NCI-H128 (cell line): Measurements from ENCODE around the gene SLC36A2.
"Not testable (repeated sequence)": the region's sequence is repeated elsewhere in the genome, so short reads cannot be mapped to it uniquely, and the experiment has no call there.

Source experiments
- DNase-seq: peaks from one replicate; lab custom pipeline; 2025; ENCODE audit not compliant: unreplicated experiment; lab: John Stamatoyannopoulos, UW

SLC36A2 gene

DNA sequence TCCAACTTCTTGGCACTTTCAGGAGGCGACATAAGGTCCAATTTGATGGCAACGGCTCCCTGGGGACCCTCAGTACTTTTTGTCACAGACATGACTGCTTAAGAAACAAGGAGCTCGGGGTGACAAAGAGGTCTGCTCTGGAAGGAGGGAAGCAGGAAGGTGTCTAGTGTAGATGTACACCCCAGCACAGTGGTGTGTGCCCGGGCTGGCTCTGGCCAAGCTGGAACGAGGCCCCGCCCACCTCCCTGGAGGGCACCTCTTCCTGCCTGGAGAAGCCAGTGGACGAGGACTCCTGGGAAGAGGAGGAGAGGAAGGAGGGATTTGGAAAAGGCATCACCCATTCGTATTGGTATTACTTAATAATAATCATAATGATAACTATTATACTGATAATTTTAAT is at the start of gene SLC36A2:
Gene SLC36A2 (minus strand): TSS at position 191 of the 400 bp plus-strand sequence. CDS start 99 bp downstream, at position 92.
- no peak for DNase-seq

DNA sequence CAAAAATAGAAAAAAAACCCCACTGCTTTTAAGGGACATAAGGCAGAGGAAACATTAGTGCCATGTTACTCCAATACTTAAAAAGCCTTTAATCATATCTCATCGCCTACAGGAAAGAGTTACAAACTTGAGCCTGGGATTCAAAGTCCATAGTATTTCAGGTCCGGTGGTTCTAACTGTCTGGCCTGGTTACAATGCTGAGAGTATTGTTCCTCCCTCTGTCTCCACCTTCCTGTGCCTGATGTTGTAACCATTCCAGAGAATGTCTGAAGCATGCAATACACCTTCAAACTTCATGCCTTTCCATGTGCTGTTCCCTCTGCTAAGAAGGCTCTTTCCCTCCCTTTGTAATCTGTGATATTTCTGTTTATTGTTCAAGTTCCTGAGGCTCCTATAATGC is 41.6 kb upstream of the SLC36A2 start:
- no peak for DNase-seq

DNA sequence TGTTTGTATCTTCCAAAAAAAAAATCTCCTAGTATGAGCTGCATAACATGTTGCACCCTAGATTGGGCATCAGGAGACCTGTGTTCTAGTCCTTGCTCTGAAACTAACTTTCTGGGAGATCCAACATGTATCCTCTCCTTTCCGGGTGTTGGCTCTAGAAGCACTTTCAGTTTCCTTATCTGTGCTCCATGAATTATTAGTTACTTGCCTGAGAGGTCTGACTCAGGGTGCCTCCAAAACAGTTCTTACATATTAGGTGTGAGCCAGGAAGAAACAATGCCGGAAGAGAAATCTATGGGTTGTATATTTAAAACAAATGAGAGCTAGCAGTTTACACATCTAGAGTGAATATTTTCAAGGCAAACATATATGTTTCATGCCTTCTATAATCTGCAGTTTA is 36.7 kb upstream of the SLC36A2 start:
- no peak for DNase-seq

DNA sequence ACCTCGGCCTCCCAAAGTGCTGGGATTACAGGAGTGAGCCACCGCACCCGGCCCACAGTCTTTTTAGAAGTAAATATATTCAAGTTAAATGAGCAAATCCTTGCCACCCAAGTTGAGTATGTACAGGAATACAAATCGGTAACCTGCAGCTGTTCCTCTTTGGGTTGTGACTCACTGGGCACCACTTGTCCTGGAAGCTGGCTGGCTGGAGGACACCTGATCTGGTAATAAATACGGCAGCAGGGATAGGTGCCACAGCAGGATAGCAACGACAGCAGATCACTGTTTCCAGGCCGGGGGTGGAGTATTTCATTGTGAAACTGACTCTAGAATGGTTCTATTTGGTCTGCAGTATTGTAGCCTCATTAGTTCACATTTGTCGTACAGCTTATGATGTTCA is 35.7 kb upstream of the SLC36A2 start:
- no peak for DNase-seq

DNA sequence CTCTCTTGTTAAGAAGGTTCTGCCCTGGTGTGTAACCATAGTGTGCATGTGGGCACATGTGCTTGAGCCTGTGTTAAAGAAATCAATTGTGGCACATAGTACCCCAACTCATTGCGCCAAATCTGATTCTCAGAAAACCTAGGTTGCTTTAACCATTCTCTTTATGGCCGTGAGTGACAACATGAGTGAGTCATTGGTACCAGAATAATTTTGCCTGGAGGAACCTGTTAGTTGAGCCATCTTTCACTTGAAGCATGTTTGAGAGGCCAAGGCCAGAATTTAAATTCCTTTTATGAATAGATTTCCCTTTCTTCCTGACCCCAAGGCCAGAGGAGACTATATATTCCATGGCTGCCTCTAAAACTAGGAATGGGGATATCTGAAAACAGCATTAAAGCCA is 35.2 kb upstream of the SLC36A2 start:
- no peak for DNase-seq

DNA sequence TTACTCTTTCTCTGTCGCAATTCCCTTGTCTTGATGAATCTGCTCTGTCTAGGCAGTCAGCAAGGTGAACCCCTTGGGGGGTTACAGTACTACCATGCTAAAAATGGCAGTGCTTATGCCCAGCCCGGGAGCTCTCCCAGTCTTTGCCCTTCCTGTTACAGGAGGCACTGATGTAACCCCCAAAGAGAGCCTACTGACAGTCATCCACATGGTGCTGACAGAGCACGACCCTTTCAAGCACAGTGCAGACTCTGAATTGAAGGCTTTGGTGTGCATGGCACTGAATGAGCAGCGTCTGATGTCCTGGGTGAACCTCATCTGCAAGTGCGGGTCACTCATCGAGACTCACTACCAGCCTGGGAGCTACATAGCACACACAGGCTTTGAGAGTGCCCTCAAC is 34.5 kb upstream of the SLC36A2 start:
- no peak for DNase-seq

DNA sequence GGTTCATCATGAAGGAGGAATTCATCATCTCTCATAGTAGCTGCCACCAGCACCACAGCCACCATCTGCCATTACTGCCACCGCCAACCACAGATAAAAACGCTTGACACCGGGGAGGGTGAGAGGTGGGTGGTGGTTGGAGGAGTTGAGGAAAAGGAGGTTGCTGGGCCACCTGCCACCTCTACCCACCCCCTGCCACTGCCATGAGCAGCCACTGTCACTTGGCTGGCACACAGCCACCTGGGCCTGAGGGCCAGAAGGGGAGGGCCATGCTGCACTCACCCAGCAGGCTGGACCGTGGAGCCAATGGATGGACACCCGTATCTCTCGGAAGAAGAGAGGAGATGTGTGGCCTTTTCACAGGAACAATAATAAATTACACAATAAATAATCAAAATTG is 31.3 kb upstream of the SLC36A2 start:
- DNase-seq: no peak

DNA sequence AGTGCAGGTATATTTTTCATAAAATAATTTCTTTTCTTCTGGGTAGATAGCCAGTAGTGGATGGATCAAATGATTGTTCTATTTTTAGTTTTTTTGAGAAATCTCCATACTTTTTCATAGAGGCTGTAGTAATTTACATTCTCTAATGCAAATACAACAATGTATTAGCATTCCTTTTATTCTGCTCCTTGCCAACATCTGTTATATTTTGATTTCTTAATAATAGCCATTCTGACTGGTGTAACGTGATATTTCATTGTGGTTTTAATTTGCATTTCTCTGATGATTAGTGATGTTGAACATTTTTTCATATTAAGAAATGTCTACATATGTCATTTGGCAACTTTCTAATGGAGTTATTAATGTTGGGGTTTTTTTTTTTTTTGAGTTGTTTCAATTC is 27.2 kb upstream of the SLC36A2 start:
- DNase-seq: no peak

DNA sequence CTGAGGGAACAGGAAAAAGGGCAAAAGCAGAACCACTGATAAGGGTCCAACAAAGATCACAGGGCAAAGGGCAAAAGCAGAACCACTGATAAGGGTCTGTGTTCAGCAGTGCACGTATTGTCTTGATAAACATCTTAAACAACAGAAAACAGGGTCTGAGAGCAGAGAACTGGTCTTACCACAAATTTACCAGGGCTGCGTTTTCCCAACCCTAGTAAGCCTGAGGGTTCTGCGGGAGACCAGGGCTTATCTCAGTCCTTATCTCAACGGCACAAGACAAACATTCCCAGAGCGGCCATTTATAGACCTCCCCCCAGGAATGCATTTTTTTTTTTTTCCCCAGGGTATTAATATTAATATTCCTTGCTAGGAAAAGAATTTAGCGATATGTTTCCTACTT is 19.7 kb upstream of the SLC36A2 start:
- DNase-seq: not testable (repeated sequence)

DNA sequence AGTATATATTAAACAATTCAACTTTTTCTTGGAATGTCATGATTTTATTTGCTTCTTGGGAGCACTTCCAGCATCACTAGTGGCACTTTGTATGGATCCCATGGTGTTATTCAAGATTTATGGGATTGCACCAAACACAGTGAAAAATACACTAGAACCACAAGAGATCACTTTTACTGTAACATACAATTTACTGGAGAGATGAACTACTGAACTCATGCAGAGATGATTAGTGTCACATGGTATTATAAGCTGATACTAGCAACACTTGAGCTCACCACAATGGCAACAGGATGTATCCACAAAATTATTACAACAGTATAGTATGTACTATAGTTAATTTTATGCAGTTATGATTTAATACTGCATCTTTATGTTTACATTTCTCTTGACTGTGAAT is 16.3 kb upstream of the SLC36A2 start:
- no peak for DNase-seq

DNA sequence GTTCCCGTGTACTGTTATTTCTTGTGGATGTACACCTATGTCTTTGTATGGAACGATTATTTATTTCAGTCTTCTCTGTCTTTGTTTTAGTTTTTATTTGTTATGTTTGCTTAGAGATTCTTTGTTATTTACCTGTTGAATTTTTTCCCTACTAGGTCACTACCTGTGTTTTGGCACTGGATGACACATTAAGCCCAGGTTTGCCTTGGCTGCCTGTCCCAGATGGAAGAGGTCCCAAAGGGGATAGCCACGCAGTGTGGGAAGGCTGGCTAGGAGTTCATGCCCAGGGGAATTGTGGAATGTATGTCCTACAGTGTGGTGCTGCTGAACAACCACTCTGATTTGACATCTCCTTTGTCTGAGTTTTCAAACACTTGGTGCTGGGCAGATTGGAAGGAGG is 15.6 kb upstream of the SLC36A2 start:
- DNase-seq: no peak

DNA sequence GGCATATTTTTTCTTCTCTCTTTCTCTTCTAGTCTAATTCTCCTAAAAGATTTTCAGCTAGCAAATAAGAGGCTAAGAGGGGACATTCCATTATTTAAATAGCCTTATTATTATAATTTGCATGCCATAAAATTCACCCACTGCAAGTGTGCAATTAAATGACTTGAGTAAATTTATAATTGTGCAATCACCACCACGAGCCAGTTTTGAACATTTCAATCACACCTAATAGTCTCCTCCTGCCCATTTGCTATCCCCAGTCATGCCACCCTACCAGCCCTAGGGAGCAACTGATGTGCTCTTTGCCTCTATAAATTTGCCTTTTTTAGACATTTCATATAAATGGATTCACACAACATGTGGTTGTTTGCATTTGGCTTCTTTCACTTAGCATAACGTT is 12.0 kb upstream of the SLC36A2 start:
- no peak for DNase-seq

DNA sequence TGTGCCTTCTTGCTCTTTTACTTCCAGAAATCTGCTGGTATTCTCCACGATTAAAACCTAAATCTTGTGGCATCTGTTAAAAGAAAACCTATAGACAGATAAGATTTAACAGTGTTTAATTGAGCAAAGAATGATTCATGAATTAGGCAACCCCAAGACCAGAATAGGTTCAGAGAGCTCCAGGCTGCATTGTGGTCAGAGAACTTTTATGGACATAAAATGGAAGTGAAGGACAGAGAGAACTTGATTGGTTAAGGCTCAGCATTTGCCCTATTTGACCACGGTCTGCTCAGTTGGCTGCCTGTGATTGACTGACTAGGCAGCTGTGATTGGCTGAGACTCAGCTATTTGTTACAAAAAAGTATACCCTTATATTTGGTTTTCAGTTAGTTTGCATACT is 10.4 kb upstream of the SLC36A2 start:
- no peak for DNase-seq

DNA sequence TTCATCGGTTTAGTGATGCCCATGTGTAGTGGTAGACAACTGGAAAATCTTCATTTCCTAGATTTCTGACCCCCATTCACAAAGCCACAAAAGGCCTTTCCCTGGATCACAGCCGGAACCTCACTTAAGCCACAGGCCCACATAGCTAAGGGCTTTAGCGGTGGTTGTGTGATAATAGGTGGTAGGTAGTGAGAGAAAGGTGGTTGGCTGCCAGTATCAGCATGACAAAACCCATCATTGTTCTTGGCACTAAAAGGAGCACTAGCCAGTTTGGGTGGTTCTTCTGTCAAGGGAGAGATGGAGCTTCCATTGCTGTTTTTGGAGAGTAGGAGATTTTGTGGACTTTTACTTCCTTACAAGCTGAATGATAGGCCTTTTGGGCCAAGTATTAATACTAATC is 9.7 kb upstream of the SLC36A2 start:
- DNase-seq: no peak

DNA sequence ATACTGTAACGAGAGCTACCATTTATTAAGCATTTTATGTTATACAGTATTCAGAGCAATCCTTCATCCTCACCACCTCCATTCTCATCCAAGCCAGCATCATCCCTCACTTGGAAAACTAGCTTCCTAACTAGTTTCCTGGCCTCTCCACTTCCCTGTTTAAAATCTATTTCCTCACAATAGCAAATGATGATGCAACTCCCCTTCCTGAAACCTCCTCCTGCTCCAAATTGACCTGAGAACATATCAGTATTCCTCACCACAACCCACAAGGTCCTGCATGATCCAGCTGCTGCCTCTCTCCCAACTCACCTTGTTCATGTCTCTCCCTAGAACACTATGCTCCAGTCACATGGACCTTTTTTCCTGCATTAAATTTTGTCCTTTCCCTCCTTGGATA is 4.3 kb upstream of the SLC36A2 start:
- no peak for DNase-seq

DNA sequence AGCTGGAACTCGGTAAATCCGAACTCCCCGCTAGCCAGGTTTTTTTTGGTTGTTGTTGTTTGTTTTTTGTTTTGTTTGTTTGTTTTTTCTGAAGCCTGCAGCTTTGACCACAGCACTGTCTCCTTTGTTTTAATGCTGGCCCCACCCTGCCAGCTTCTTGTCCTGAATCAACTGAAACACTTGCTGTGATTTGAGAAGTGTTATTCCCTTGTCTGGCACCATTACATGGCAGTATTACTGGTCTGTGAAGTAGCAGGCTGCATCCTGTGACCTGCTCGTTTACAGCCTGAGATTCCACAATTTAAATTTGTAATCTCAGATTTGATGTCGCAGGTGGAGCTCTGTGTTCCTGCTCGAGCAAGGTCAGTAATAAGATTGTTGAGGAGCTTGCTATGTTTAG is 1.4 kb upstream of the SLC36A2 start:
- DNase-seq: no peak

DNA sequence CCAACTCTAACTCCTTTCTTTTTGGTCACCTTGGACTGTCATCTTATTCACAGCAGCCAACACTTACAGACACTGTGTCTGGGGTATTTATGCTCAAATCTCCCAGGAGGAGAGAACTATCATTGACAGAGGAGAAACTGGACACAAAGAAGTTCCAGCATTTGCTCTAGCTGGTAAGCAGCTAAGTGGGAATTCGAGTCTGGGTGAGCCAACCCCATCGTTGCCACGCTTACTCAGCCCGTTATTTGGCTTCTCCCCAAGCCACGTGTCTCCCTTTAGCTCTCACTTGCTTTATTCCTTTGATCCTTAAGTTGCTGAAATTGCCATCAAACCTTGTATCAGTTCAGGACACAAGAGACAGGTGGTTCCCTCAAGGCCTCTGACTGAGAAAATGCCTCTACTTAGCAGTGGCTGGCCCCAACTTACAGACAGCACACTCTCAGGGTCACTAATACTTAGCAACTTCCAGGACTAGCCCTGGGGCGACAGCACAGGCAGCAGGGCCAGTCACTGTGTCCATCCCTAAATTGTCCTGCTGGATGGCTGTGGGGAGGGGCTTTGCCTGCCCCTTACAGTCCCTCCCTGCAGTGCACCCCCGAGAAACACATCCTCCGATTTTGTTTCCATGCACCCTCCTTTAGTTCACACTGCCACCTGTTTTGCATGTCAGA is 1.4 kb downstream of the SLC36A2 start:
- DNase-seq: no peak

DNA sequence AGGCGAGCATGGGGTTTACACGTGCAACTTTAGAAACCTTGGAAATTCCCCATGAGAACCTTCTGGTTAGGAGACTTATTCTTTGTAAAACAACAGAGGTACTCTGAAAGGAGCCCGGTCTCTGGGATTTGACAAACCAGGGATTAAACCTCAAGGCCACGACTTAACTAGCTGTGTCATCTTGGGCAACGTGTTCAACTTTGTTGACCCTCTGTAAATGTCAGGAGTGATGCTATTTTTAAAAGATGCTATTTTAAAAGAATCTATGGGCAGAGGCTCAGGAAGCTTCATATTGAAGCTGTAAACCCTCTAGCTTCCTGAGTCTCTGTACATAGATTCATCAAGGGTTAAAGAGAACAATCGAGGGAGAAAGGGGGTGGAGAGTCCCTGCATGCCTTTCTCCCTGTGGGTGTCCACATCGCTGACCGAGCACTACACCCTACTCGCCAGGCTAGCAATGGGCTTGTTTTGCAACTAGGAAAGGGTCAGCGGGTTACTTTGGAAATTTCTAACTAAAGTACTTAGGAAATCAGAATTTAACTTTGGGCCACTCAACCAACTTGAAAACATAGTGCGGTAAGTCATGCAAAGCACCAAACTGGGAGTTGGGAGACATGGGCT is 2.1 kb downstream of the SLC36A2 start:
- DNase-seq: no peak

DNA sequence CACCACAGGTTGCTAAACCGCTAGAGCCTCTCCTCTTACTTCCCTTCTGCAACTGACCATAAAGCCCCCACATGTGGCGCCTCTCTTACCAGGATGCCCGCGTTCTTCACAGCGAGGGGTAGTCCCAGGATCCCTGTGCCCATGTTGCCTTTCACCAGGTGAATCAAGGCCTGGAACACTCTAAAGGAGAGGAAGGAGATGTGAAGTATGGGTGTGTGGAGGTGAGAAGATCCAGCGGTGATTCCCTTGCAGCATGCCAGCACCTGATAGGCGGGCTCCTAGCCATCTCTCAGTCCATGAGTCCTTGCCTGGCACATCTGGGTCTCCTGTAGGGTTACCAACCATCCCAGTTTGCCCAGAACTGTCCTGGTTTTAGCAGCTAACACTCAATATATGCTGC is 3.3 kb downstream of the SLC36A2 start:
- DNase-seq: no peak

DNA sequence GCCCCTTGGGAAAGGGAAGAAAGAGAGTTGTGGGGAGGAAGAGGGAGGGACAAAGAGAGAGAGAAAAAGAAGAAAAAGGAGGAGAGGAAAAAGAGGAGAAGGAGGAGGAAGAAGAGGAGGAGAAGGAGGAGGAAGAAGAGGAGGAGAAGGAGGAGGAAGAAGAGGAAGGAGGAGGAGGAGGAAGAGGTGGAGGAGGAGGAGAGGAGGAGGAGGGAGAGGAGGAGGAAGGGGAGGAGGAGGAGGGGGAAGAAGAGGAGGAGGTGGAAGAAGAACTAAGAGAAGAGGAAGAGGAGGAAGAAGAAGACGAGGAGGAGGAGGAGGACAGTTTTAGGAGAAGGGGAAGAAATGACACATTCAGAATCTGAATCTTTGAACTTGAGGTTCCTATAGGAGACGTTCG is 7.4 kb downstream of the SLC36A2 start:
- no peak for DNase-seq

DNA sequence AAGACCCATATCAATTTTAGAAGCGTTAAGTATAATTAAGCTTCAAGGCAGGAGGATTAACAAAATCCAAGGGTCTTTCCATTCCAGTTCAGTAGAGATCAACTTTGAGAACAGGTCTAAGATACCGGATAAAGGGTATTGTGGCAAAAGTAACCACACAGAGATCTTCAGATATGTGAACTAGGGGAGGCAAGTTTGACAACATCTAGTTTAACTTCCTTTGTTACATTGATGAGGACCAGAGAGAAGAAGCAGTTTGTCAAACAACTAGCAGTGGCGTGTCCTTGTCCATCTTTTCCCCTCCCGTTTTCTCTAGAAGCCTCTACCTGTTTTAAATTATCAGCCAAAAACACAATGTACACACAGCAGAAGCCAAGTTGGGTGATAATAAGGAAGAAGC is 8.6 kb downstream of the SLC36A2 start:
- DNase-seq: no peak

DNA sequence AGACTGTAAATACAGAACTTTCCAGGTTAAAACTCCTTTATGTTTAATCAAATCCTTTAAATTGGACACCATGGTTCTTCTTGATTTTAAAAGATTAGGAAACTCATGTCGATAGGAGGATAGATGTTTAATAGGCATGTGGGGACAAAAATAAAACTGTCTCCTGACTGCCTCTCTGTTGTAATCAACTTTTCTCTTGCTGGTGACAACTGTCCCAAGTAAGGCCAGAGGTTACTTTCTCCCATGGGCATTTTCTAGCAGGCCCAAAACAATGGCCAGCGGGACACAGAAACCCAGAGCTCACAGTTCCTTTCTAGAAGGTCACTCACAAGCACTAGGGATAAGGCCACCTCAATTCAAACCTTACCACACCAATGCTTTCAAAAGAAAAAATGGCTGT is 14.5 kb downstream of the SLC36A2 start:
- DNase-seq: no peak

DNA sequence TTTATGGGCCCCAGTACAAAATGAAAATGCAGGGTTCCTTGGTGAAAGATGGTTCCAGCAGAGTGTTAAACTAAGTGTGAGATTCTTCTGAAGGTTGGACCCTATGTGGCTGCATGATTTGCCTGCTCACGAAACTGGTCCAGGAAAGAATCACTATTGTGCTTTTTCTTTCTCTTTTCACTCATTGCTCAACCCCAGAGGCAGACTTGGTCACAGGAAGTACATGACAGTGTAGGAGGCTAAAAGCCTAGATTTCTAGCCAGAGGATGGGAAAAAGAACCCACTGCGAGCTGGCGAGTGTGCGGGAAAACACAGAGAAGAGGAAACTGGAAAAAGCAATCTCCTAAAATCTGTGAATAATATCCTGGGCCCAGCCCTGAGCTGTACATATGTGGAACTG is 18.6 kb downstream of the SLC36A2 start:
- no peak for DNase-seq
